ENCODE results near the gene TADA2A. TPM values are rescaled to one million over a fixed set of nuclear protein-coding genes. Genes with fewer than 3 reads are reported as not detected.
"Not testable (repeated sequence)": the region's sequence is repeated elsewhere in the genome, so short reads cannot be mapped to it uniquely, and the experiment has no call there.

TADA2A gene
- total RNA-seq, 1 donor from 2014 or later: 28.7 TPM

DNA sequence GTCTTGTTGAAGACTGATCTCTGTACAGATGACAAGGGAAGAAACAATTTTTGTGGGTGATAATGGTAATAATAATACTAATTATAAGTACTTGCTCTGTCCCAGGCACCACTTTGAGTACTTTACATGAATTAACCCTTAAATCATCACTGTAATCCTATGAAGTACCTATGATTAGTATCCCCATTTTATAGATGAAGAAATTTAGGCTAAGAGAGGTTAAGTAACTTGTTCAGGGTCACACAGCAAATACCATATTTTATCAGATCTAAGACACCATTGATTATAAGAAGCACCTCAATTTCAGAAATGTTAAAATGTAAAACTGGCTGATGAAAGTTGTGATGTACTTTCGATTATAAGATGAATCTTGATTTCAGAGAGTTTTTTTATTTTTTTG is 18.6 kb downstream of the TADA2A start:
- H3K36me3 ChIP-seq (ENCODE audit: control insufficient read depth in 3 of 3, insufficient read depth in 3 of 3, low read length in 3 of 3): peaks cover 23 to 37% (median 34%) of the 10 kb centered on the region in 3 donors
- no peak overlapping the region for H3K27ac ChIP-seq (ENCODE audit: low read depth, low read length)
- H3K27me3 ChIP-seq (ENCODE audit: control insufficient read depth in 3 of 3, insufficient read depth in 3 of 3, low read length in 3 of 3): no peaks in the 10 kb centered on the region
- no peak overlapping the region for H3K9ac ChIP-seq (ENCODE audit: low read depth in 1 of 3, low read length in 3 of 3)
- no peaks in the 10 kb centered on the region for H3K4me1 ChIP-seq (ENCODE audit: control insufficient read depth in 3 of 3, insufficient read depth in 3 of 3, low read length in 3 of 3)
- H3K9me3 ChIP-seq (ENCODE audit: control insufficient read depth in 3 of 3, low read length in 3 of 3): no peaks in the 10 kb centered on the region
- no peak overlapping the region for H3K4me3 ChIP-seq (ENCODE audit: low read length in 3 of 3)

DNA sequence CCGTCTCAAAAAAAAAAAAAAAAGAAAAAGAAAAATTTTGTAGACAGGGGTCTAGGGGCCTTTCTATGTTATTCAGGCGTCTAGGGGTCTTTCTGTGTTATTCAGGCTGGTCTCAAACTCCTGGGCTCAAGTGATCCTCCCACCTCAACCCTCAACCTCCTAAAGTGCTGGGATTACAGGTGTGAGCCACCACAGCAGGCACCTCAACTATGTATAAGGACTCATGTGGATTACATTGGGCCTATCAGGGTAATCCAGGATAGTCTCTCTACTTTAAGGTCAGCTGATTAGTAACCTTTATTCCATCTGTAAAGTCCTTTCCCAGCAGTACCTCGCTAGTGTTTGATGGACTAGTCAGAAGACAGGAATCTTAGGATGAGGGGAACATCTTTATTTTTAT is 22.4 kb downstream of the TADA2A start:
- no peaks in the 10 kb centered on the region for H3K9me3 ChIP-seq (ENCODE audit: control insufficient read depth in 3 of 3, low read length in 3 of 3)
- no peak overlapping the region for H3K27ac ChIP-seq (ENCODE audit: low read depth, low read length)
- peaks cover 21 to 29% (median 29%) of the 10 kb centered on the region in 3 donors for H3K36me3 ChIP-seq (ENCODE audit: control insufficient read depth in 3 of 3, insufficient read depth in 3 of 3, low read length in 3 of 3)

DNA sequence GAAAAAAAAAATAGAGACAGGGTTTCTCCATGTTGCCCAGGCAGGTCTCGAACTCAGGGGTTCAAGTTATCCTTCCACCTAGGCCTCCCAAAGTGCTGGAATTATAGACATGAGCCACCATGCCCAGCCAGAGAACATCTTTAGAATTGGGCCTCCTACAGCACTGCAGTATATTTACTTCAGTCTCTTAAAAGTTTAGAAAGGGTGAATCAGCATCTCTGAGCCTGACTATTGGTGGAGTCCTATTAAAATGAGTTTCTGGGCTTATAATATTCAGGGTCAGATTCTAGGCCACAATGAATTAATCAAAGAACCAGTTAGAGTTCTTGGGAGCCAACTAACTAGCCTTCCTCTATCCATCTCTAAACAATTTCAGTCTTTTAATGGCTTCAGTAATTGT is 22.8 kb downstream of the TADA2A start:
- H3K36me3 ChIP-seq (ENCODE audit: control insufficient read depth in 3 of 3, insufficient read depth in 3 of 3, low read length in 3 of 3): peaks cover 21 to 29% (median 26%) of the 10 kb centered on the region in 3 donors
- no peaks in the 10 kb centered on the region for H3K27me3 ChIP-seq (ENCODE audit: control insufficient read depth in 3 of 3, insufficient read depth in 3 of 3, low read length in 3 of 3)
- no peak overlapping the region for H3K9ac ChIP-seq (ENCODE audit: low read depth in 1 of 3, low read length in 3 of 3)
- H3K9me3 ChIP-seq (ENCODE audit: control insufficient read depth in 3 of 3, low read length in 3 of 3): no peaks in the 10 kb centered on the region
- no peak overlapping the region for H3K27ac ChIP-seq (ENCODE audit: low read depth, low read length)
- no peaks in the 10 kb centered on the region for H3K4me1 ChIP-seq (ENCODE audit: control insufficient read depth in 3 of 3, insufficient read depth in 3 of 3, low read length in 3 of 3)
- no peak overlapping the region for H3K4me3 ChIP-seq (ENCODE audit: low read length in 3 of 3)

More for the DNA sequence above, 22.4 kb downstream of the TADA2A start:
- Histone ChIP-seq H3K27me3 (ENCODE audit: control insufficient read depth in 3 of 3, insufficient read depth in 3 of 3, low read length in 3 of 3) (no peaks in the 10 kb centered on the region), H3K4me1 (ENCODE audit: control insufficient read depth in 3 of 3, insufficient read depth in 3 of 3, low read length in 3 of 3) (no peaks in the 10 kb centered on the region), H3K9ac (ENCODE audit: low read depth in 1 of 3, low read length in 3 of 3) (no peak overlapping the region), H3K4me3 (ENCODE audit: low read length in 3 of 3) (no peak overlapping the region)

DNA sequence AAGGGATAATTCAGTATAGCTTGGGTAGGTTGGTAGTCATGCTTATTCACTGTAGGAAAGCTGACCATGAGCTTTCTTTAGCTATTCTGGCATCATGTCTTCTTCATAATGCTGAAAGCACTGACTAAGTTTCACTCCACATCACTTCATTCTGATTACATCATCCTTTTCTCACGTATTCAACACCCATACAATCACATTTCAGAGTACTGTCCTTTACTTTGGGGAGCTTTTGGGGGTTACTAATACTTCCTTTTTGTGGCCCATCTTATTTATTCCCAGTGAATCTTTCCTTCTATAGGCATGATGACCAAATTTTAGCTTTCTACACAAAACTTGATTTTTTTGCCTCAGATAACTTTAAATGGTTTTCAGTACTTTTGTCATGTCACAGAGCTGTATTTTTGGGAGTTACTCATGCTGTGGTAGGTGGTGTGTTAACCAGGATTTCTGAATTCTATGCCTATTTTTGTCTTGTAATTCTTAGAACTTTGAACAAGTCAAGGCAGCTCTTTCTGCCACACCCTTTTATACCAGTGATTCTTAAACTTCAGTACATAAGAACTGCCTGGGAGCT is 23.5 kb downstream of the TADA2A start:
- Histone ChIP-seq H3K4me3 (ENCODE audit: low read length in 3 of 3) (no peak overlapping the region), H3K9ac (ENCODE audit: low read depth in 1 of 3, low read length in 3 of 3) (no peak overlapping the region), H3K27me3 (ENCODE audit: control insufficient read depth in 3 of 3, insufficient read depth in 3 of 3, low read length in 3 of 3) (no peaks in the 10 kb centered on the region), H3K4me1 (ENCODE audit: control insufficient read depth in 3 of 3, insufficient read depth in 3 of 3, low read length in 3 of 3) (no peaks in the 10 kb centered on the region), H3K9me3 (ENCODE audit: control insufficient read depth in 3 of 3, low read length in 3 of 3) (no peaks in the 10 kb centered on the region), H3K36me3 (ENCODE audit: control insufficient read depth in 3 of 3, insufficient read depth in 3 of 3, low read length in 3 of 3) (peaks cover 21 to 28% (median 22%) of the 10 kb centered on the region in 3 donors), H3K27ac (ENCODE audit: low read depth, low read length) (no peak overlapping the region)

DNA sequence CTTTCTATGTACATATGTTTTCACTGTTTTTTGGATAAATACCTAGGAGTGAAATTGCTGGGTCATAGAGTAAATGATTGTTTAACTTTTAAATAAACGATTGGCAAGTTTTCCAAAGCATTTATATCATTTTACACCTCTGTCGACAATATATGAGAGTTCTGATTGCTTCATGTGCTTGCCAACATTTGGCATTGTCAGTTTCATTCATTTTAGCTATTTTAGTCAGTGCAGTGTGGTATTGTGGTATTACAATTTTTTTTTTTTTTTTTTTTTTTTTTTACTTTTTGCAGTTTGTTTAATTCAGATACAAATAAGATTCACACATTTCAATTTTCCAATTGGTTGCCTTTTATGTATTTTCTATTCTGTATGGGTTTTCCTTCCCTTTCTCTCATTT is 26.0 kb downstream of the TADA2A start:
- Histone ChIP-seq H3K27ac (ENCODE audit: low read depth, low read length) (no peak overlapping the region), H3K4me3 (ENCODE audit: low read length in 3 of 3) (no peak overlapping the region), H3K27me3 (ENCODE audit: control insufficient read depth in 3 of 3, insufficient read depth in 3 of 3, low read length in 3 of 3) (no peaks in the 10 kb centered on the region), H3K9me3 (ENCODE audit: control insufficient read depth in 3 of 3, low read length in 3 of 3) (no peaks in the 10 kb centered on the region), H3K4me1 (ENCODE audit: control insufficient read depth in 3 of 3, insufficient read depth in 3 of 3, low read length in 3 of 3) (no peaks in the 10 kb centered on the region), H3K9ac (ENCODE audit: low read depth in 1 of 3, low read length in 3 of 3) (no peak overlapping the region), H3K36me3 (ENCODE audit: control insufficient read depth in 3 of 3, insufficient read depth in 3 of 3, low read length in 3 of 3) (peaks cover 8 to 11% (median 10%) of the 10 kb centered on the region in 3 donors)

DNA sequence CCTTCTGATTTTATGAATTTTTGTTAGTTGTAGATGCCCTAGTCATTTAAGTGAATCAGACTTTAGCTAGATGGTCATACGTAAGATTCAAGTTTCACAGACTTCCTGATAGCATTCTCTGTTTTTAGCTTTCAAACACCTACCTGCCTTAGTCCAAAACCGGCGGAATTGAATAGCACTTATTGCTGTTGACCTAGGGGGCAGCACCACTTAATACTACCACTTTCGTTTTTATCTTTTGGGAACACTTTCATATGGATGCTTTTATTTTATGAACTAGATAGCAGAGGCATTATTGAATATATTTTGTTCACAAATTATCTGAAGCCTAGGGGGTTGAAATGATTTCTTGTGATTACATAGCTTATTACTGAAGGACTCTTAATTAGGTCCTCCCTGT is 31.5 kb downstream of the TADA2A start:
- Histone ChIP-seq H3K36me3 (ENCODE audit: control insufficient read depth in 3 of 3, insufficient read depth in 3 of 3, low read length in 3 of 3) (peaks cover 25 to 40% (median 40%) of the 10 kb centered on the region in 3 donors), H3K4me1 (ENCODE audit: control insufficient read depth in 3 of 3, insufficient read depth in 3 of 3, low read length in 3 of 3) (no peaks in the 10 kb centered on the region), H3K4me3 (ENCODE audit: low read length in 3 of 3) (no peak overlapping the region), H3K9ac (ENCODE audit: low read depth in 1 of 3, low read length in 3 of 3) (no peak overlapping the region), H3K27me3 (ENCODE audit: control insufficient read depth in 3 of 3, insufficient read depth in 3 of 3, low read length in 3 of 3) (no peaks in the 10 kb centered on the region), H3K9me3 (ENCODE audit: control insufficient read depth in 3 of 3, low read length in 3 of 3) (no peaks in the 10 kb centered on the region), H3K27ac (ENCODE audit: low read depth, low read length) (no peak overlapping the region)

- Histone ChIP-seq H3K4me1 (ENCODE audit: control insufficient read depth in 3 of 3, insufficient read depth in 3 of 3, low read length in 3 of 3) (no peaks in the 10 kb centered on the region), H3K9ac (ENCODE audit: low read depth in 1 of 3, low read length in 3 of 3) (no peak overlapping the region), H3K36me3 (ENCODE audit: control insufficient read depth in 3 of 3, insufficient read depth in 3 of 3, low read length in 3 of 3) (peaks cover 25 to 54% (median 45%) of the 10 kb centered on the region in 3 donors), H3K9me3 (ENCODE audit: control insufficient read depth in 3 of 3, low read length in 3 of 3) (no peaks in the 10 kb centered on the region), H3K27ac (ENCODE audit: low read depth, low read length) (no peak overlapping the region), H3K4me3 (ENCODE audit: low read length in 3 of 3) (no peak overlapping the region), H3K27me3 (ENCODE audit: control insufficient read depth in 3 of 3, insufficient read depth in 3 of 3, low read length in 3 of 3) (no peaks in the 10 kb centered on the region)
Observed at GRCh38 chr17:37440424-37440823, 33.7 kb downstream of the TADA2A start.

GRCh38 chr17:37441369-37442014 is 34.8 kb downstream of the TADA2A start:
- not testable (repeated sequence) for H3K4me1 ChIP-seq (ENCODE audit: control insufficient read depth in 3 of 3, insufficient read depth in 3 of 3, low read length in 3 of 3); H3K9me3 ChIP-seq (ENCODE audit: control insufficient read depth in 3 of 3, low read length in 3 of 3); H3K4me3 ChIP-seq (ENCODE audit: low read length in 3 of 3); H3K27me3 ChIP-seq (ENCODE audit: control insufficient read depth in 3 of 3, insufficient read depth in 3 of 3, low read length in 3 of 3); H3K9ac ChIP-seq (ENCODE audit: low read depth in 1 of 3, low read length in 3 of 3); H3K27ac ChIP-seq (ENCODE audit: low read depth, low read length)
- peaks cover 25 to 54% (median 45%) of the 10 kb centered on the region in 3 donors for H3K36me3 ChIP-seq (ENCODE audit: control insufficient read depth in 3 of 3, insufficient read depth in 3 of 3, low read length in 3 of 3)

- Histone ChIP-seq H3K27me3 (ENCODE audit: control insufficient read depth in 3 of 3, insufficient read depth in 3 of 3, low read length in 3 of 3) (no peaks in the 10 kb centered on the region), H3K27ac (ENCODE audit: low read depth, low read length) (no peak overlapping the region), H3K9ac (ENCODE audit: low read depth in 1 of 3, low read length in 3 of 3) (no peak overlapping the region), H3K4me3 (ENCODE audit: low read length in 3 of 3) (no peak overlapping the region), H3K4me1 (ENCODE audit: control insufficient read depth in 3 of 3, insufficient read depth in 3 of 3, low read length in 3 of 3) (no peaks in the 10 kb centered on the region), H3K9me3 (ENCODE audit: control insufficient read depth in 3 of 3, low read length in 3 of 3) (no peaks in the 10 kb centered on the region), H3K36me3 (ENCODE audit: control insufficient read depth in 3 of 3, insufficient read depth in 3 of 3, low read length in 3 of 3) (peaks cover 13 to 46% (median 36%) of the 10 kb centered on the region in 3 donors)
Observed at GRCh38 chr17:37446027-37446426, 39.3 kb downstream of the TADA2A start.

- Histone ChIP-seq H3K36me3 (ENCODE audit: control insufficient read depth in 3 of 3, insufficient read depth in 3 of 3, low read length in 3 of 3) (peaks cover 6 to 30% (median 26%) of the 10 kb centered on the region in 3 donors), H3K4me3 (ENCODE audit: low read length in 3 of 3) (no peak overlapping the region), H3K27ac (ENCODE audit: low read depth, low read length) (no peak overlapping the region), H3K27me3 (ENCODE audit: control insufficient read depth in 3 of 3, insufficient read depth in 3 of 3, low read length in 3 of 3) (no peaks in the 10 kb centered on the region), H3K9ac (ENCODE audit: low read depth in 1 of 3, low read length in 3 of 3) (no peak overlapping the region), H3K9me3 (ENCODE audit: control insufficient read depth in 3 of 3, low read length in 3 of 3) (no peaks in the 10 kb centered on the region), H3K4me1 (ENCODE audit: control insufficient read depth in 3 of 3, insufficient read depth in 3 of 3, low read length in 3 of 3) (peaks cover 0 to 2% (median 0%) of the 10 kb centered on the region in 3 donors)
Observed at GRCh38 chr17:37447641-37448040, 41.0 kb downstream of the TADA2A start.

Data from skeletal muscle tissue (tissue), 4 donors.